Mesangial cell (primary cell): ENCODE data around the gene RAB17. TPM values are rescaled to one million over a fixed set of nuclear protein-coding genes. Genes with fewer than 3 reads are reported as not detected.

ENCODE experiments used
- total RNA-seq: library from RNA; depleted of rRNA; stranded (reverse); fragments of >200 nt; gene quantifications from 2 replicates; pipeline ENCODE4 v1.2.3, GENCODE V29; 2015

Gene RAB17
- total RNA-seq: 0.63 TPM in 1 of 2 replicates, not detected in the other

DNA sequence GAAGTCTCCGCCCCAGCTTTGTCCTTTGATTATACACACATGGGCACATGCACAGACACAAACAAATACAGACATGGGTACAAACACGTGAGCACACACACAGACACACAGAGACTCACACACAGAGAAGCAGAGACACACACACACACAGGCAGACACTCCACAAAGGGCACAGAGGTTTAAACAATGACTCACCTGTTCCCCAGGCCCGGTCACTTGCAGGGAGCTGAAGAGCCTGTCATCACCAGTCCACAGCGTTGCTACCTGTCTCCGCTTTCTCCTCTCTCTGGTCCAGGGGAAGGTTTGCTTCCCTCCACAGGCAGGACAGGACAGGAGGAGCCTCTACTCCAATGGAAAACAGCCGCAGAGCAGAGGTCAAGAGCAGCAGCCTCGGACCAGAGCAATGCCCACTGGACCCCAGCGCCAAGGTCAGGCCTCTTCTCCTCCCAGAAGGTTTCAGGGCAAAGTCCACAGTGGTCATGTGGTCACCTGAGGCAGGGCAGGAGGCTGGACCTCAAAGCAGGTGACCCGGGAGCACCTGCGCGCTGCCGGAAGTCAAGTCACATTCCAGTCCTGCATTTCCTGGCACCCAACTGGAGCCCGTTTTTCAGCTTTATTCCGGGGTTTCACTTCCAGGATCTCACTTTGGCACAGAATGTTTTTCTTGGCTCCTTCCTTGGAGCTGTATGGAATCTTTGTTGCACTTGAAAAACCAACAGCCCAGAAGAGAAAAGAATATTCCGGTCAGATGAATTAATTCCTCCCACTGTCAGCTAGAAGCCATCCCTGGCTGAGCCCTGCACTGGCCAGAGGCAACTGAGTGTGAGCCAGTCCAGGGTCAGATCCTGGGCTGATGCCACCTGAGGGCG is at the start of gene RAB17:
Gene RAB17, minus strand, starts transcription at position 463 of the 869 bp plus-strand sequence. CDS start 4,580 bp downstream, outside the sequence.

GRCh38 chr2:237627441-237628246 is 37.1 kb upstream of the RAB17 start, which contains the start of gene LRRFIP1:
LRRFIP1 (plus strand) TSS chr2:237627587; CDS start chr2:237627645, 58 bp downstream.

DNA sequence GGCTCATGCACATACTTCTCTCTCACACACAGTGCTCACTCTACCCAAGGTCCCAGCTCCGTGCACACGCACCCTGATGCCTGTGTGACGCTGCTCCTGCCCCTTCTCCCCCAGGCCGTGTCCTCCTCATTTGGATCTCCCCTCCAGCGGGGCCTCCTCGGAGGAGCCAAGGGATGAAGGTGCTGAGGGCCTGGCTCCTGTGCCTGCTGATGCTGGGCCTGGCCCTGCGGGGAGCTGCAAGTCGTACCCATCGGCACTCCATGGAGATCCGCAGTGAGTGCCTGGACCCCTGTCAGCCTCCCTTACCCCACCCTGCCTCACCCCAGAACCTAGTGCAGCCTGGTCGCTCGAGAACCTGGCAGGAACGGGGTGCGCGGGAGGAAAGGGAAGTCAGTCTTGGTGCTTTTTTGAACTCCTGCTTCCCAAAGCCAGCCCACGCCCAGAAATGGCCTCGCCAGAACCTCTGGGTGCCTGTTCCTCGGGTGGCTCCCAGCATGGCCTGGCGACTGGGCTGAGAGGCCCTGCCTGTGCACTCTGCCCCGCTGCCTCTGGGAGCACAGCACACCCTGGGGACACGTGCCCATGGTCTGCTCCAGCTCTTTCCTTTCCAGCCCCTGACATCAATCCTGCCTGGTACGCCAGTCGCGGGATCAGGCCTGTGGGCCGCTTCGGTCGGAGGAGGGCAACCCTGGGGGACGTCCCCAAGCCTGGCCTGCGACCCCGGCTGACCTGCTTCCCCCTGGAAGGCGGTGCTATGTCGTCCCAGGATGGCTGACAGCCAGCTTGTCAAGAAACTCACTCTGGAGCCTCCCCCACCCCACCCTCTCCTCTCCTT is 23.9 kb downstream of the RAB17 start, which contains the start of gene PRLH:
Gene PRLH, plus strand, starts transcription at position 174 of the 835 bp plus-strand sequence. Its CDS starts 0 bp downstream, at position 174.

Other genes starting within 250 kb of the RAB17 start
- 209 and 496 TPM in 2 replicates for gene COL6A3, start 176.6 kb downstream of the RAB17 start, total RNA-seq
- 79.8 and 114 TPM in 2 replicates for gene MLPH, start 103.5 kb downstream of the RAB17 start, total RNA-seq
- not detected in 2 replicates for gene PRLH, start 24.2 kb downstream of the RAB17 start, total RNA-seq
- gene LRRFIP1, start 36.9 kb upstream of the RAB17 start, total RNA-seq: 33.6 and 49.5 TPM in 2 replicates
- 0.49 and 0.51 TPM in 2 replicates for gene RBM44, start 208.0 kb upstream of the RAB17 start, total RNA-seq